Ramos (cell line): ENCODE data around the gene CCDC154.
"Not testable (repeated sequence)": the region's sequence is repeated elsewhere in the genome, so short reads cannot be mapped to it uniquely, and the experiment has no call there.

Experiments
- in situ Hi-C: fragments of 300-500 bp; cut with MboI; formaldehyde crosslinking; loops from one replicate; pipeline ENCODE4 v1.14.3; 2022; ENCODE audit warnings: low sequenced_read_pairs; ENCODE audit not compliant: unreplicated experiment

Gene CCDC154

DNA sequence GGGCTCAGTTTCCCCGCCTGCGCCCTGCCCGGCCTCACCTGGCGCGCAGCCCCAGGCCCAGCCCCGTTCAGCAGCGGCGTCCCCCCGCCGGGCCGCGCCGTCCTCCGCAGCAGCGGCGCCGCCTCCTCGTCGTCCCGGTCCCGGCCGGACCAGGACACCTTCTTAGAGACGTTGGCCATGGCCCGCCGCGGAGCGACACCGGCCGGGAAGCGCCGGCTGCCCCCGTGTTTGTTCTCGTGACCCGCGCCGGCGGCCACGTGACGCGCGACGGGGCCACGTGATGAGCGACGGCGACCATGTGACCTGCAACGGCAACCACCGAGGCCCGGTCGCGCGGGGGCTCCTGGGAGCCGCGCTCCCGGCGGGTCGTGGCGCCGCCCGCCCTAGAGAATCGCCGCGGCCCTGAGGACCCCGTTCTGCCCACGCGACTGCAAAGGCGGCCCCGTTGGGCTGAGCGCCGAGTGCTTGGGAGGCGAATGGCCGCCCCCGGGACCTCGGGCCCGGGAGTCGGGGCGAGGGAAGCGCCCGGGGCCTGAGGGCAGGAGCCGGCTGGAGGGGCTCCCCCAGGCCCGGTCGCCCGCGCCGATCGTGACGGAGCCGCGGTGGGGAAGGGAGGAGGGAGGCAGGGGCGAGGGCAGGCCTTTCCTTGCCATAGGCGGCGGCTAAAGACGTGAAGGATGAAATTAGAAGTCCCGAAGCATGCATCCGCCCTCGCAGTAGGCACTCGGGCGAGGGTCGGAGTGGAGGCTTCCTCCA lies 30.6 kb upstream of the CCDC154 start, which contains the start of gene CLCN7:
TSS of gene CLCN7 (minus strand) at position 233 of the 756 bp plus-strand sequence. CDS start at position 179, 54 bp downstream.
- in situ Hi-C loops, result no loop called here

DNA sequence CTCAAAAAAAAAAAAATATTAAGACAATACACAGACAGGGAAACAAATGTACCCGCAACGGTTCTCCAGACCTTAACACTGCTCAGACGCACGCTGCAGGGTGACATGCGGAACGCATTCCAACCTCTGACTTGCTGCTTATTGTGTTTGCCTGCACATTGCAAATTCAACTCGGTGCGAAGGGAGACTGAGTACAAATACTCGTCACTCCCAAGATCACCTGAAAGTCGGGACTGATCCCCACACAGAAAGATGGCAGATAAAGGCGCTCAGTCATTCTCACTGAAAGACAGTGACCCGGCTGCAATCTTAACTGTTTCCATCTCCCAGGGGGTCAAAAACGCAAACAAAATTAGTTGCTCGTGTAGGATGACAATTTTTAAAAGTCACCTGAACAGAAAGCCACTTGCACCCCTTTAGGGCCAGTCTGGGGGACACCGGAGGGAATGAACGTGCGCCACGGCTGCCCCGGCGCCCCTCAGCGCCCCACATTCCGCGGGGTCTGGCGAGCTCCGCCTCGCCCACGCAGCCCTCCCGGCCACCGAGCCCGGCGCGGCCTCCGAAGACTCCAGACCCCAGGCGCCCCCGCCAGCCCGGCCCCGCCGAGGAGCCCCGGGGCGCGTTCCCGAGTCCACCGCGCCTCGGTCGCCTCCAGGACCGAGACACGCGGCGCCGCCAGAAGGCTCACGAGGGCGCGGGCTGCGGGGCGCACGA lies 29.9 kb upstream of the CCDC154 start:
- in situ Hi-C loops, result no loop called here

- in situ Hi-C loops, result no loop called here
Observed at GRCh38 chr16:1472974-1473373, 28.6 kb upstream of the CCDC154 start.

GRCh38 chr16:1471569-1472194 lies 27.3 kb upstream of the CCDC154 start:
- in situ Hi-C loops, result no loop called here

- in situ Hi-C loops, result no loop called here
Observed at GRCh38 chr16:1470481-1471251, 26.3 kb upstream of the CCDC154 start.

- in situ Hi-C loops, result no loop called here
Observed at GRCh38 chr16:1469693-1470201, 25.4 kb upstream of the CCDC154 start.

DNA sequence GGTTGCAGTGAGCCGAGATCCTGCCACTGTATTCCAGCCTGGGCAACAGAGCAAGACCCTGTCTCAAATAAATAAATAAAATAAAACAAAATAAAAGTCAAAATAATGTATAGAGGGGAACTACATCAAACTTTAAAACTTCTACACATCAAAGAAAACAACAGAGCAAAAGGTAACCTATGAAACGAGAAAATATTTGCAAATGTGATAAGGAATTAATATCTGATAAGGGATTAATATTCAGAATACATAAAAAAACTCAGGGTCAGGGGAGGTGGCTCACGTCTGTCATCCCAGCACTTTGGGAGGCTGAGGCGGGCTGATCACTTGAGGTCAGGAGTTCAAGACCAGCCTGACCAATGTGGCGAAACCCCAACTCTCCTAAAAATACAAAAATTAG lies 24.8 kb upstream of the CCDC154 start:
- in situ Hi-C loops, result not testable (repeated sequence)

- in situ Hi-C loops, result no loop called here
Observed at GRCh38 chr16:1468426-1468810, 24.1 kb upstream of the CCDC154 start.

DNA sequence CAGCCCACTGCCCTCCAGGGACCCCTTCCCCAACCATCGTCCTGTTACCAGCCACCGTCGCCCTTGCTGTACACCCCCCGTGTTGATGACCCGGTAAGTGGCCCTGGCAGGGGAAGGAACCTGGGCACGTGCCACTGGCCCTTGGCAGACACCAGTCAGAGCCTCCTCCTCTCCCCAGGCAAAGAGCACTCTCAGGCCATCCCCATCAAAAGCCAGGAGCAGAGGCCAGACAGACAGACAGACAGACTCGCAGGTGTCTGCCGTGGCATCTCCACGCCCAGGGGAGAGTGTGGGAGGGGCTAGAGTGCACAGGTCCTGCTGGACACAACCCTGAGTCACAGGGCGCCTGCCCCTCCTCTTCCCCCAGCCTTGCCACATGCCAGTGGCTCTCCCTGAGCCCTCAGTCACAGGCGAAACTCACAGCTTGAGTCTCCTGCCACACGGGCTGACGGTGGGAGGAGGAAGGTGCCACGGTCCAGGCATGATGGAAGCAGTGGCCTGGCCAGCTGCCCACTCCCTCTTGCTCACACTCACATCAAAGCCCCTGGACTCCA lies 22.7 kb upstream of the CCDC154 start:
- in situ Hi-C loops, result no loop called here

GRCh38 chr16:1466054-1466453 lies 21.7 kb upstream of the CCDC154 start:
- in situ Hi-C loops, result no loop called here

GRCh38 chr16:1465567-1465915 lies 21.2 kb upstream of the CCDC154 start:
- in situ Hi-C loops, result no loop called here

GRCh38 chr16:1464894-1465566 lies 20.7 kb upstream of the CCDC154 start:
- in situ Hi-C loops, result no loop called here

- in situ Hi-C loops, result no loop called here
Observed at GRCh38 chr16:1464196-1464893, 20.0 kb upstream of the CCDC154 start.

GRCh38 chr16:1461146-1461545 lies 16.8 kb upstream of the CCDC154 start:
- in situ Hi-C loops, result no loop called here

DNA sequence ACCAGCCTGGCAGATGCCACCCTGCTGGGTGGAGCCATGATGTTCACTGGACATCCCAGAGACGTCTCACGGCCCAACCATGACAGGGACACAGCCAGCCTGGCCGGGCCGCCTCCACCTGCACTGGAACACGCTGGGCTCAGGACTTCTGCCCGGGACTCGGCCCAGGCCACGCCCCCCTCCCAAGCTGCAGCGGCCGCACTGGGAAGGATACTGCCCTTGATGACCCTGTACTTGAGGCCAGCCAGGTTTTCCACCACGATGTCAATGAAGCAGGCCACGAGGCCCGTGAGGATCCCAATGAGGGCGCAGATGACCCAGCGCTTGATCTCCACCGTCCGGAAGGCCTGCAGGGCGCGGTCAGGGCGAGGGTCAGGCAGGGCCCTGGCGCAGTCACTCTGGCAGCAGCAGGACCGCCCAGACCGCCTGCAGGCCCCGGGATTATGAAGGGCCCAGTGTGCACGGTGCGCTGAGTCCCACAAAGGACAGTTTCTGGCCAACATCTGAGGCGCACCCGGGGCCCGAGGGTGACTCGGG lies 16.3 kb upstream of the CCDC154 start:
- in situ Hi-C loops, result no loop called here

DNA sequence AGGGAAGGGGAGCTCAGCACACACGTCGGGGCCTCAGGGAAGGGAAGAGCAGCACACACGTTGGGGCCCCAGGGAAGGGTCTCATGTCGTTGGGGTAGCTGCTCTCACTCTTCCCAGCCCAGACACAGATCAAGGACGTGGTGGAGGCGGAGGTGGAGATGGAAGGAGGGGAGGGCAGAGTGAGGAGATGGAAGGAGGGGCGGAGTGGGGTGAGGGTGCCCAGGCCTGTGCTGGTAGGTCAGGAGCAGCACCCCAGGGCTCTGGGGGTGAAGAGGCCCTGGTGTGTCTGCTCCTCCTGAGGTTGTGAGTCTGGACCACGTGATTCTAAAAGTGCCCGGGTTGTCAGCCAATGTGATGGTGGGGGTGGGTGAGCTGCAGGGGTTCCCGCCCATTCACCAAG lies 15.6 kb upstream of the CCDC154 start:
- in situ Hi-C loops, result no loop called here

GRCh38 chr16:1458977-1459341 lies 14.6 kb upstream of the CCDC154 start:
- in situ Hi-C loops, result no loop called here

DNA sequence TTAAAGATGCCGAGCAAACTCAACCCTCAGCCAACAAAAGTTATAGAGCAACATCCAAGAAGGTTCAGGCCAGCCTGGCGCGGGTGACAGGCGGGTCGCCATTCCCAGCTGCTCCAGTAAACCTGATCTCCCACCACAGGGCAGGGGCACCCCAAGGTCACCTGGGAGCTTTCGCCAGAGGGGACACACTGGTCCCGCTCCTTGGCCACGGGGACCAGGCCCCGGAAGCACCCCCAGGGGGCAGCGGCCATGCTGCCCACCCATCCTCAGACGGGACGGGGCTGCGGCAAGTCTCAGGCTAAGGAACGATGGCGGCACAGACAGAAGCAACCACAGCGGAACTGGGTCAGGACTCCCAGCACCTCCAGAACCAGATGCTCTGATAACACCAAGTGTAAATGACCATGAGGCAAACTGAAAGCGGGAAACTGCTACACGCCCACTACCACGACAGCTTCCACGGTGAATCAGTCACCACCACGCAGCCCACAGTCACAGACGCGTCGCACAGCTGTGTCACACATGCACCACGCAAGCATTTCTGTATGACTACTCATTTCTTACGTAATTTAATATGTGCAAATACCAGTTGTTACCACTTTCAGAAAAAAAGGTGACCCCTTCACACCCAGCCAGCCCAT lies 14.1 kb upstream of the CCDC154 start:
- in situ Hi-C loops, result no loop called here
